Neural cell (in vitro differentiated cells): Measurements from ENCODE around the gene RHOBTB1. TPM values are rescaled to one million over a fixed set of nuclear protein-coding genes. Genes with fewer than 3 reads are reported as not detected.
"Not testable (repeated sequence)": the region's sequence is repeated elsewhere in the genome, so short reads cannot be mapped to it uniquely, and the experiment has no call there.

Experiments
- H2AFZ ChIP-seq: fragments of 200-600, 300-800 bp; sonication (generic), shearing (Covaris generic); 2 replicates; pipeline ENCODE4 v1.6.0; 2014; ENCODE audit warnings: low read depth, mild to moderate bottlenecking, antibody characterized with exemption, low read length, moderate library complexity
- H3F3A ChIP-seq: fragments of 200-600 bp; shearing (Covaris generic); 2 replicates; pipeline ENCODE4 v1.6.1; 2016; ENCODE audit warnings: mild to moderate bottlenecking, moderate library complexity, mixed read lengths, antibody characterized with exemption, low read length; ENCODE audit not compliant: insufficient read depth, poor library complexity, severe bottlenecking
- H3K27ac ChIP-seq: fragments of 200-600, 300-800 bp; sonication (generic), shearing (Covaris generic); 2 replicates; pipeline ENCODE4 v1.5.1; 2014; ENCODE audit warnings: mild to moderate bottlenecking, low read length, moderate library complexity
- H3K27me3 ChIP-seq: fragments of 300-800, 200-600 bp; sonication (generic), shearing (Covaris generic); 2 replicates; pipeline ENCODE4 v1.6.0; 2014; ENCODE audit warnings: mild to moderate bottlenecking, low read depth, low read length, moderate library complexity; ENCODE audit not compliant: insufficient read depth
- H3K36me3 ChIP-seq: fragments of 300-800, 200-600 bp; sonication (generic), shearing (Covaris generic); 2 replicates; pipeline ENCODE4 v1.5.1; 2014; ENCODE audit warnings: mild to moderate bottlenecking, antibody characterized with exemption, low read length, moderate library complexity; ENCODE audit not compliant: insufficient read depth
- H3K4me2 ChIP-seq: fragments of 300-800, 200-600 bp; sonication (generic), shearing (Covaris generic); 2 replicates; pipeline ENCODE4 v1.6.0; 2014; ENCODE audit warnings: mild to moderate bottlenecking, low read length
- H3K4me3 ChIP-seq: fragments of 300-800, 200-600 bp; sonication (generic), shearing (Covaris generic); 2 replicates; pipeline ENCODE4 v1.5.1; 2014; ENCODE audit warnings: mild to moderate bottlenecking, low read length, moderate library complexity
- H3K79me2 ChIP-seq: fragments of 200-600 bp; shearing (Covaris generic); replicated peaks from 2 replicates; pipeline ENCODE4 v1.6.0; 2014; ENCODE audit warnings: mild to moderate bottlenecking, low read length, moderate library complexity; ENCODE audit not compliant: insufficient read depth
- H3K9ac ChIP-seq: fragments of 300-800, 200-600 bp; sonication (generic), shearing (Covaris generic); 2 replicates; pipeline ENCODE4 v1.6.1; 2016; ENCODE audit warnings: mild to moderate bottlenecking, low read length, mixed read lengths
- H3K9me2 ChIP-seq: fragments of 200-600 bp; shearing (Covaris generic); 2 replicates; pipeline ENCODE4 v1.6.1; 2016; ENCODE audit warnings: mild to moderate bottlenecking, low read length, mixed read lengths; ENCODE audit not compliant: insufficient read depth
- H3K9me3 ChIP-seq: fragments of 200-600, 300-800 bp; sonication (generic), shearing (Covaris generic); 2 replicates; pipeline ENCODE4 v1.6.1; 2016; ENCODE audit warnings: mild to moderate bottlenecking, mixed run types, low read length, moderate library complexity, mixed read lengths
- H4K20me1 ChIP-seq: fragments of 200-600 bp; shearing (Covaris generic); 2 replicates; pipeline ENCODE4 v1.6.1; 2016; ENCODE audit warnings: mild to moderate bottlenecking, mixed run types; ENCODE audit not compliant: insufficient read depth
- EP300 ChIP-seq: fragments of 450-650 bp; conservative IDR thresholded peaks from 2 replicates; pipeline ENCODE4 v1.6.1; 2014; ENCODE audit warnings: antibody characterized with exemption, mild to moderate bottlenecking, moderate library complexity; ENCODE audit not compliant: poor library complexity, severe bottlenecking
- EZH2 ChIP-seq: fragments of 200-600, 300-800 bp; shearing (Covaris generic), sonication (generic); IDR thresholded peaks from 2 replicates; pipeline ENCODE4 v1.6.1; 2014; ENCODE audit warnings: antibody characterized with exemption, low read length, borderline replicate concordance, mild to moderate bottlenecking; ENCODE audit not compliant: insufficient read depth, poor library complexity, severe bottlenecking
- MXI1 ChIP-seq: fragments of 450-650 bp; conservative IDR thresholded peaks from 2 replicates; pipeline ENCODE4 v1.6.1; 2014; ENCODE audit warnings: antibody characterized with exemption, mild to moderate bottlenecking; ENCODE audit not compliant: poor library complexity, severe bottlenecking
- POLR2AphosphoS5 ChIP-seq: IDR thresholded peaks from 2 replicates; pipeline ENCODE4 v1.6.1; 2012
- RAD21 ChIP-seq: fragments of 450-650 bp; conservative IDR thresholded peaks from 2 replicates; pipeline ENCODE4 v1.6.1; 2014; ENCODE audit warnings: antibody characterized with exemption, mild to moderate bottlenecking, moderate library complexity
- REST ChIP-seq: IDR thresholded peaks from 2 replicates; pipeline ENCODE4 v1.6.1; 2012; ENCODE audit warnings: borderline replicate concordance
- SMC3 ChIP-seq: fragments of 450-650 bp; conservative IDR thresholded peaks from 2 replicates; pipeline ENCODE4 v1.6.1; 2014; ENCODE audit warnings: antibody characterized with exemption, mild to moderate bottlenecking, moderate library complexity; ENCODE audit not compliant: poor library complexity
- TAF1 ChIP-seq: IDR thresholded peaks from 2 replicates; pipeline ENCODE4 v1.6.1; 2012; ENCODE audit warnings: low read depth
- polyA plus RNA-seq: library from polyadenylated mRNA; depleted of rRNA; stranded (reverse); fragments of >200 nt; gene quantifications from 2 replicates; pipeline ENCODE4 v1.2.3, GENCODE V29; 2014
- TF ChIP-seq, protein P1 (sequence below): fragments of 450-650 bp; IDR thresholded peaks from 2 replicates; pipeline ENCODE4 v1.5.1; 2014; ENCODE audit warnings: antibody characterized with exemption, mild to moderate bottlenecking, moderate library complexity; ENCODE audit not compliant: poor library complexity, severe bottlenecking

The RHOBTB1 gene
- polyA plus RNA-seq, 1 donor from 2014 or later: 10.5 TPM

DNA sequence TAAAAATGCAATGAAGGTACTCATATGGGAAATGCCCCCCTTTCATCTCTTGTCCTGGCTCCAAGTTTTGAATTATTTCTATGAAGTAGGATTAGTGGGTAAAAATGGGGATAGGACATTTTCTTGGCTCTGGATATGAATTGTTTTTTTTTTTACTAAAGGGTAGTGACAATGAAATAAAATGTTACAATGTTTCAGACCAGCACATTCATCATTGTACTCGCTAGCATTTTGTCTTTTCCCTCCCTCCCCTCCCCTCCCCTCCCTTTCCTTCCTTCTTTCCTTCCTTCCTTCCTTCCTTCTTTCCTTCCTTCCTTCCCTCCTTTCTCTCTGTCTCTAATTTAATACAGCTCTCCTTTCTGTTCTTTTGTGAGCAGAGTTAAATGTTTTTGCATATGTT lies 101.3 kb downstream of the RHOBTB1 start:
- no peaks in the 10 kb centered on the region for H3K27me3 ChIP-seq
- H3K9me3 ChIP-seq: no peaks in the 10 kb centered on the region
- no peak overlapping the region for H3K9ac ChIP-seq
- H3F3A ChIP-seq: no peaks in the 10 kb centered on the region
- H4K20me1 ChIP-seq: no peaks in the 10 kb centered on the region
- no peaks in the 10 kb centered on the region for H3K79me2 ChIP-seq
- H3K36me3 ChIP-seq: no peaks in the 10 kb centered on the region
- H3K4me2 ChIP-seq: no peak overlapping the region
- no peak overlapping the region for H3K4me3 ChIP-seq
- H3K27ac ChIP-seq: no peak overlapping the region
- TF ChIP-seq TAF1 (no peak), EZH2 (no peak), REST (no peak), MXI1 (no peak), RAD21 (no peak), SMC3 (no peak), EP300 (no peak), POLR2AphosphoS5 (no peak)
- TF ChIP-seq, protein P1, sequence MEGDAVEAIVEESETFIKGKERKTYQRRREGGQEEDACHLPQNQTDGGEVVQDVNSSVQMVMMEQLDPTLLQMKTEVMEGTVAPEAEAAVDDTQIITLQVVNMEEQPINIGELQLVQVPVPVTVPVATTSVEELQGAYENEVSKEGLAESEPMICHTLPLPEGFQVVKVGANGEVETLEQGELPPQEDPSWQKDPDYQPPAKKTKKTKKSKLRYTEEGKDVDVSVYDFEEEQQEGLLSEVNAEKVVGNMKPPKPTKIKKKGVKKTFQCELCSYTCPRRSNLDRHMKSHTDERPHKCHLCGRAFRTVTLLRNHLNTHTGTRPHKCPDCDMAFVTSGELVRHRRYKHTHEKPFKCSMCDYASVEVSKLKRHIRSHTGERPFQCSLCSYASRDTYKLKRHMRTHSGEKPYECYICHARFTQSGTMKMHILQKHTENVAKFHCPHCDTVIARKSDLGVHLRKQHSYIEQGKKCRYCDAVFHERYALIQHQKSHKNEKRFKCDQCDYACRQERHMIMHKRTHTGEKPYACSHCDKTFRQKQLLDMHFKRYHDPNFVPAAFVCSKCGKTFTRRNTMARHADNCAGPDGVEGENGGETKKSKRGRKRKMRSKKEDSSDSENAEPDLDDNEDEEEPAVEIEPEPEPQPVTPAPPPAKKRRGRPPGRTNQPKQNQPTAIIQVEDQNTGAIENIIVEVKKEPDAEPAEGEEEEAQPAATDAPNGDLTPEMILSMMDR: no peak
- H2AFZ ChIP-seq: no peak overlapping the region
- H3K9me2 ChIP-seq: no peaks in the 10 kb centered on the region

DNA sequence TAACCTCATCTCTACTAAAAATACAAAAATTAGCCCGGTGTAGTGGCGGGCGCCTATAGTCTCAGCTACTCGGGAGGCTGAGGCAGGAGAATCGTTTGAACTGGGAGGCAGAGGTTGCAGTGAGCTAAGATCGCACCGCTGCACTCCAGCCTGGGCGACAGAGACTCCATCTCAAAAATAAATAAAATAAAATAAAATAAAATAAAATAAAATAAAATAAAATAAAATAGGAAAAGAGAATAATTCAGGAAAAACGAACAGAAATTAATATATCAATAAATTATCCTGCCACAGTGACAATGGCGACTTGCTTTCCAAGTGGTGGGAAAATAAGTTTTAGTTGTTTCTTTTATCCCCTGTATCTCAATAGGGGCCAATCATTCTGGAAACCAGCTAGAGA lies 102.8 kb downstream of the RHOBTB1 start:
- H4K20me1 ChIP-seq, H3K4me3 ChIP-seq, H3K9me3 ChIP-seq, H3F3A ChIP-seq, H3K79me2 ChIP-seq, H3K9me2 ChIP-seq, H3K27ac ChIP-seq, H2AFZ ChIP-seq, H3K36me3 ChIP-seq, H3K4me2 ChIP-seq, H3K9ac ChIP-seq, H3K27me3 ChIP-seq: not testable (repeated sequence)

GRCh38 chr10:60835049-60835448 lies 108.9 kb downstream of the RHOBTB1 start:
- TF ChIP-seq SMC3 (no peak), EP300 (no peak), MXI1 (no peak)
- no peaks in the 10 kb centered on the region for H3K79me2 ChIP-seq
- H4K20me1 ChIP-seq: no peaks in the 10 kb centered on the region
- no peaks in the 10 kb centered on the region for H3K27me3 ChIP-seq
- no peaks in the 10 kb centered on the region for H3K9me3 ChIP-seq
- H3F3A ChIP-seq: no peaks in the 10 kb centered on the region
- no peaks in the 10 kb centered on the region for H3K36me3 ChIP-seq
- no peaks in the 10 kb centered on the region for H3K9me2 ChIP-seq
- no peak overlapping the region for H3K4me2 ChIP-seq
- no peak overlapping the region for H3K27ac ChIP-seq
- no peak overlapping the region for H3K4me3 ChIP-seq
- H3K9ac ChIP-seq: no peak overlapping the region
- H2AFZ ChIP-seq: no peak overlapping the region
